ENCODE data around the gene KIF14. TPM values are rescaled to one million over a fixed set of nuclear protein-coding genes. Genes with fewer than 3 reads are reported as not detected.

Gene KIF14
- total and polyA plus RNA-seq, 2 of the 4 experiments (the other 2 are of a cell fraction), result 2.3 to 4.7 TPM

DNA sequence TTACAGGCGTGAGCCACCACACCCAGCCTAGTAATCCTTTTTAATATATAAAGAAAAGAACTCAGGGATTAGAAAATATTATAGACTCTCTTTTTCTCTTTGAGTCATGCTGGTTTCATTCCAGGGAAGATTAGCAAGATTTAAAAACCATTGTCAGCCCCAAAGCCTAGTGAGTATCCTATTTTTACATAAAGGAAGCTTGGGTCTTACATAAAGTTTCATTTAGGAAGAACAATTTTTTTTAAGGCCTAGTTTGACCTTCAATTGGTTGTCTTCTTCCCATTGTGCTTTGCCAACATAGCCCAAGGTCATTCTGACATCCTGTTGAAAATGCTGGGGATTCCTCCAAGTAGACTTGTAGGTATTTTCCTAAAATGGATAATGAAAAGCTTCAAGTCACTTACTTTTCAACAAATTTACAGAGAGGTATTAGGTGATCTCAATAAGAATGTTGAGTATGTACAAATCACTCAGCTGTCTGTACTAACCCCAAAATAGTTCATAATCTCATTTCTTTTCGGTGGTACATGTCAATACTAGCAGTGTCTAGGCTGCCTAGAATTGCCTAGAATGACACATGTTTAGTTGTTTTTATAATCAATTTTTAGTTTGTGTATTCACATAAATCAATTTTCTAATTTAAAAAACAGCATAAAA, 4.3 kb upstream of the KIF14 start:
- H2BK20ac ChIP-seq (ENCODE audit: low read depth, low read length), result no peak overlapping the region
- ATAC-seq (ENCODE audit: low read depth), result no peak
- H2BK120ac ChIP-seq (ENCODE audit: low read depth, low read length), result no peak overlapping the region
- no peak overlapping the region for H3K23ac ChIP-seq (ENCODE audit: low read depth, low read length)
- H3K56ac ChIP-seq (ENCODE audit: extremely low read depth, insufficient read depth, low read length), result no peak overlapping the region
- dilution Hi-C loops (cut with HindIII; ENCODE audit: low sequenced_read_pairs, unreplicated experiment), result no loop called here
- ChIA-PET CTCF (interaction anchor here (0.6 kb wide), 1 partner anchor 168 kb away, joined by 4 read pairs; no protein-coding TSS in a partner anchor), POLR2A (ENCODE audit: unreplicated experiment) (no interaction called here)
- BruUV-seq (replicated peaks), result no TSS peak
- H3K27me3 ChIP-seq (ENCODE audit: control insufficient read depth, insufficient read depth, low read length), result no peaks in the 10 kb centered on the region; the same call in 1 of the 2 replicates
- no peak for TF ChIP-seq POLR2A (IDR thresholded peaks at IDR 0.05; ENCODE audit: low read depth, low read length)
- no peak for TF ChIP-seq FOS (IDR thresholded peaks at IDR 0.05; ENCODE audit: low read depth, low read length)
- no peak for TF ChIP-seq SMC3 (IDR thresholded peaks at IDR 0.05; ENCODE audit: low read depth, low read length)
- TF ChIP-seq MAZ (IDR thresholded peaks at IDR 0.05; ENCODE audit: borderline replicate concordance, low read depth, low read length), result no peak
- TF ChIP-seq, protein P1, sequence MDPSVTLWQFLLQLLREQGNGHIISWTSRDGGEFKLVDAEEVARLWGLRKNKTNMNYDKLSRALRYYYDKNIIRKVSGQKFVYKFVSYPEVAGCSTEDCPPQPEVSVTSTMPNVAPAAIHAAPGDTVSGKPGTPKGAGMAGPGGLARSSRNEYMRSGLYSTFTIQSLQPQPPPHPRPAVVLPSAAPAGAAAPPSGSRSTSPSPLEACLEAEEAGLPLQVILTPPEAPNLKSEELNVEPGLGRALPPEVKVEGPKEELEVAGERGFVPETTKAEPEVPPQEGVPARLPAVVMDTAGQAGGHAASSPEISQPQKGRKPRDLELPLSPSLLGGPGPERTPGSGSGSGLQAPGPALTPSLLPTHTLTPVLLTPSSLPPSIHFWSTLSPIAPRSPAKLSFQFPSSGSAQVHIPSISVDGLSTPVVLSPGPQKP (IDR thresholded peaks at IDR 0.05; ENCODE audit: borderline replicate concordance, low read depth, low read length), result no peak
- no peak for TF ChIP-seq MAFK (IDR thresholded peaks at IDR 0.05; ENCODE audit: low read depth, low read length)
- no peak for TF ChIP-seq MXI1 (IDR thresholded peaks at IDR 0.05; ENCODE audit: borderline replicate concordance, low read depth, low read length)
- TF ChIP-seq RAD21 (IDR thresholded peaks at IDR 0.05; ENCODE audit: low read length), result no peak
- TF ChIP-seq, protein P2, sequence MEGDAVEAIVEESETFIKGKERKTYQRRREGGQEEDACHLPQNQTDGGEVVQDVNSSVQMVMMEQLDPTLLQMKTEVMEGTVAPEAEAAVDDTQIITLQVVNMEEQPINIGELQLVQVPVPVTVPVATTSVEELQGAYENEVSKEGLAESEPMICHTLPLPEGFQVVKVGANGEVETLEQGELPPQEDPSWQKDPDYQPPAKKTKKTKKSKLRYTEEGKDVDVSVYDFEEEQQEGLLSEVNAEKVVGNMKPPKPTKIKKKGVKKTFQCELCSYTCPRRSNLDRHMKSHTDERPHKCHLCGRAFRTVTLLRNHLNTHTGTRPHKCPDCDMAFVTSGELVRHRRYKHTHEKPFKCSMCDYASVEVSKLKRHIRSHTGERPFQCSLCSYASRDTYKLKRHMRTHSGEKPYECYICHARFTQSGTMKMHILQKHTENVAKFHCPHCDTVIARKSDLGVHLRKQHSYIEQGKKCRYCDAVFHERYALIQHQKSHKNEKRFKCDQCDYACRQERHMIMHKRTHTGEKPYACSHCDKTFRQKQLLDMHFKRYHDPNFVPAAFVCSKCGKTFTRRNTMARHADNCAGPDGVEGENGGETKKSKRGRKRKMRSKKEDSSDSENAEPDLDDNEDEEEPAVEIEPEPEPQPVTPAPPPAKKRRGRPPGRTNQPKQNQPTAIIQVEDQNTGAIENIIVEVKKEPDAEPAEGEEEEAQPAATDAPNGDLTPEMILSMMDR (conservative IDR thresholded peaks at IDR 0.05; ENCODE audit: low read depth, low read length), result no peak
- no peak for TF ChIP-seq RFX5 (IDR thresholded peaks at IDR 0.05; ENCODE audit: low read depth, low read length)
- no peak overlapping the region for H3K9ac ChIP-seq (ENCODE audit: low read depth, low read length)
- no peak overlapping the region for H2BK15ac ChIP-seq (ENCODE audit: low read depth, low read length)
- H3K18ac ChIP-seq (ENCODE audit: low read depth, low read length), result no peak overlapping the region
- H3K9me3 ChIP-seq (ENCODE audit: control insufficient read depth, insufficient read depth, low read length), result no peaks in the 10 kb centered on the region
- WGBS, 2 experiments (ENCODE audit: extremely low coverage in 2 of 2, insufficient read length in 1 of 2), result no CpG with 5 or more reads among the region's 2 CpGs
- H3K27ac ChIP-seq (ENCODE audit: insufficient read depth, low read length), result no peak overlapping the region
- no peak overlapping the region for H4K5ac ChIP-seq (ENCODE audit: low read depth, low read length)
- no peaks in the 10 kb centered on the region for H4K20me1 ChIP-seq (ENCODE audit: insufficient read depth, low read length)
- intact Hi-C loops (cut with micrococcal nuclease), result loop anchor here (10.0 kb wide), 1 partner anchor 350 kb away; no protein-coding TSS in a partner anchor
- H2BK5ac ChIP-seq (ENCODE audit: low read depth, low read length, poor library complexity, severe bottlenecking), result no peak overlapping the region
- H3K4me3 ChIP-seq (ENCODE audit: insufficient read depth, low read depth, low read length), result no peak overlapping the region
- in situ Hi-C loops (cut with MboI; ENCODE audit: low sequenced_read_pairs), result loop anchor here (5.0 to 10.0 kb wide), 2 partner anchors 177 to 420 kb away; no protein-coding TSS in a partner anchor
- H2AK9ac ChIP-seq (replicated peaks; ENCODE audit: low read depth, low read length, poor library complexity), result no peak overlapping the region
- no peak overlapping the region for H2AK5ac ChIP-seq (ENCODE audit: low read depth, low read length)
- H3K36me3 ChIP-seq (ENCODE audit: control insufficient read depth, insufficient read depth, low read length), result no peaks in the 10 kb centered on the region
- no peak overlapping the region for H4K91ac ChIP-seq (ENCODE audit: insufficient read depth, low read depth, low read length)
- no peaks in the 10 kb centered on the region for H3K9me1 ChIP-seq (ENCODE audit: insufficient read depth, low read length)
- H3K14ac ChIP-seq (replicated peaks; ENCODE audit: low read depth, low read length), result no peak overlapping the region
- no peaks in the 10 kb centered on the region; the same call in 1 of the 2 replicates for H3K4me1 ChIP-seq (ENCODE audit: control insufficient read depth, insufficient read depth, low read length)
- H3K4me2 ChIP-seq (ENCODE audit: low read depth, low read length), result no peak overlapping the region
- no peak for DNase-seq
- H2AFZ ChIP-seq (replicated peaks; ENCODE audit: low read length, poor library complexity), result no peak overlapping the region
- H3K79me1 ChIP-seq (ENCODE audit: low read depth in 1 of 2, low read length in 2 of 2), result peaks cover 1 to 2% of the 10 kb centered on the region in 2 experiments; a peak in 3 of 4 replicates
- no peak overlapping the region for H3K4ac ChIP-seq (ENCODE audit: low read depth, low read length)
- H4K8ac ChIP-seq (ENCODE audit: low read depth in 2 of 2, low read length in 2 of 2), result no peak overlapping the region

All from IMR-90 (cell line).